HAP-1 (cell line): Measurements from ENCODE around the gene POLR2H.

Experiments used
- DNase-seq, 2 experiments: peaks; one replicate each; pipeline ENCODE4 v3.0.0-alpha.2; 2016 to 2020; ENCODE audit warnings: low spot score in 2 of 2
- H3K27me3 ChIP-seq: fragments of 250-450 bp; sonication (Bioruptor Pico); 2 replicates; pipeline ENCODE4 v1.5.1; 2020; ENCODE audit warnings: low read depth, mild to moderate bottlenecking, moderate library complexity
- H3K36me3 ChIP-seq: fragments of 250-450 bp; sonication (Bioruptor Pico); replicated peaks from 2 replicates; pipeline ENCODE4 v1.5.1; 2020; ENCODE audit warnings: mild to moderate bottlenecking
- H3K4me1 ChIP-seq: fragments of 250-450 bp; sonication (Bioruptor Pico); 2 replicates; pipeline ENCODE4 v1.5.1; 2020; ENCODE audit warnings: mild to moderate bottlenecking
- H3K4me3 ChIP-seq: fragments of 250-450 bp; sonication (Bioruptor Pico); 2 replicates; pipeline ENCODE4 v1.5.1; 2020; ENCODE audit warnings: mild to moderate bottlenecking, moderate library complexity
- H3K9me3 ChIP-seq: fragments of 250-450 bp; sonication (Bioruptor Pico); 2 replicates; pipeline ENCODE4 v1.5.1; 2020; ENCODE audit warnings: mild to moderate bottlenecking, moderate library complexity
- in situ Hi-C: fragments of 300-500 bp; cut with MboI; formaldehyde crosslinking; loops from 3 replicates; pipeline ENCODE4 v1.14.3; 2020; ENCODE audit warnings: low sequenced_read_pairs, inconsistent platforms, mixed read lengths

Gene POLR2H

GRCh38 chr3:184378651-184379357 is 17.3 kb downstream of the POLR2H start:
- 0 out of 2 replicates have a peak, but pooled peaks cover 2% of the 10 kb centered on the region for H3K27me3 ChIP-seq
- in situ Hi-C loops = no loop called here
- H3K9me3 ChIP-seq = no peaks in the 10 kb centered on the region
- H3K36me3 ChIP-seq = no peaks in the 10 kb centered on the region
- DNase-seq = no peak
- H3K4me1 ChIP-seq = peaks cover 4% of the 10 kb centered on the region; the same call in 1 of the 2 replicates
- H3K4me3 ChIP-seq = no peak overlapping the region

DNA sequence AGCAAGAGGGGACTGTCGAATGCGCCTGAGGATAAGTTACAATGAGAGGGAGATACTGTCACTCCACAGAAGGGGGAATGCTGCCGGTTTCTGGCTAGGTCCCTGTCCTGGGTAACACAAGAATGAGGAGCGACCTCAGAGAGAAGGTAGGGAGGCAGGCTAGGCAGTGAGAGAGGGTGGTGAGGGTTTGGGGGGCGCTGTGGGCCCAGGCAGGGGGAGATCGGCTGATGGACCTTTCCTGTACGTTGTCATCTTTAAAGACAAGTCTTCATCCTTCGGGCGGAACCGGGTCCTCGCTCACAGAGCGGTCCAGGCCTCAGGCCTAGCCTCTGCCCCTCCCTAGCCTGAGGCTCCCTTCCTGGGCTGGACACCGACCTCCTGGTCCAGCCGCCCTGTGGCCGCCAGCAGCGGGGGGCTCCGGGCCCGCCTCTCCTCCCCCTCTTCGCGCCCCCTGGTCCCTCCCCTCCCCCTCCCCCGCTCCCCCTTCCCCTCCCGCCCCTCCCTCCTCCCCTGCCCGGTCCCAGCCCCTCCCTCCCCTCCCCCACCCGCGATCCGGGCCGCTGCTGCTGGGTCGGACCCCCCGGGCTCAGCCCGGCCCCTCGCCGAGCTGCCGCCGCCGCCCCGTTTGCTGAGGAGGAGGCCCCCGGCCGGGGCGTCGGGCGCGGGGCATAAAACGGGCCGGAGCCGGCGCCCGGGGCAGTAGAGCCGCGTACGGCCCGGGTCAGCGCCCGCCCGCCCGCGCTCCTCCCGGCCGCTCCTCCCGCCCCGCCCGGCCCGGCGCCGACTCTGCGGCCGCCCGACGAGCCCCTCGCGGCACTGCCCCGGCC is 18.1 kb downstream of the POLR2H start, which contains the start of gene CHRD:
CHRD (plus strand) TSS at position 697 of the 827 bp plus-strand sequence. CDS start 265 bp downstream, outside the sequence.
- 0 out of 2 replicates have a peak, but pooled peaks cover 2% of the 10 kb centered on the region for H3K27me3 ChIP-seq
- H3K4me3 ChIP-seq = peak within 1 kb of the TSS; percentile 30
- H3K9me3 ChIP-seq = no peaks in the 10 kb centered on the region
- in situ Hi-C loops = no loop called here
- H3K36me3 ChIP-seq = no peaks in the 10 kb centered on the region
- peaks cover 4% of the 10 kb centered on the region; the same call in 1 of the 2 replicates for H3K4me1 ChIP-seq
- peak in 1 of 2 experiments; percentile 43 for DNase-seq

DNA sequence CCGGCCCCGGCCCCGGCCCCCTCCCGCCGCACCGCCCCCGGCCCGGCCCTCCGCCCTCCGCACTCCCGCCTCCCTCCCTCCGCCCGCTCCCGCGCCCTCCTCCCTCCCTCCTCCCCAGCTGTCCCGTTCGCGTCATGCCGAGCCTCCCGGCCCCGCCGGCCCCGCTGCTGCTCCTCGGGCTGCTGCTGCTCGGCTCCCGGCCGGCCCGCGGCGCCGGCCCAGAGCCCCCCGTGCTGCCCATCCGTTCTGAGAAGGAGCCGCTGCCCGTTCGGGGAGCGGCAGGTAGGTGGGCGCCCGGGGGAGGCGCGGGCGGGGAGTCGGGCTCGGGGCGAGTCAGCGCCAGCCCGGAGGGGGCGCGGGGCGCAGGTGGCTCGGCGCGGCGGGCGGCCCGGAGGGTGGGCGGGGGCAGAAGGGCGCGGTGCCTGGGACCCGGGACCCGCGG is 18.7 kb downstream of the POLR2H start:
- Histone ChIP-seq H3K27me3 (no peaks in the 10 kb centered on the region), H3K4me3 (peak overlapping the region; percentile 30), H3K36me3 (no peaks in the 10 kb centered on the region), H3K4me1 (peaks cover 4% of the 10 kb centered on the region; the same call in 1 of the 2 replicates), H3K9me3 (no peaks in the 10 kb centered on the region)
- DNase-seq = peak in 1 of 2 experiments; percentile 82
- in situ Hi-C loops = no loop called here

DNA sequence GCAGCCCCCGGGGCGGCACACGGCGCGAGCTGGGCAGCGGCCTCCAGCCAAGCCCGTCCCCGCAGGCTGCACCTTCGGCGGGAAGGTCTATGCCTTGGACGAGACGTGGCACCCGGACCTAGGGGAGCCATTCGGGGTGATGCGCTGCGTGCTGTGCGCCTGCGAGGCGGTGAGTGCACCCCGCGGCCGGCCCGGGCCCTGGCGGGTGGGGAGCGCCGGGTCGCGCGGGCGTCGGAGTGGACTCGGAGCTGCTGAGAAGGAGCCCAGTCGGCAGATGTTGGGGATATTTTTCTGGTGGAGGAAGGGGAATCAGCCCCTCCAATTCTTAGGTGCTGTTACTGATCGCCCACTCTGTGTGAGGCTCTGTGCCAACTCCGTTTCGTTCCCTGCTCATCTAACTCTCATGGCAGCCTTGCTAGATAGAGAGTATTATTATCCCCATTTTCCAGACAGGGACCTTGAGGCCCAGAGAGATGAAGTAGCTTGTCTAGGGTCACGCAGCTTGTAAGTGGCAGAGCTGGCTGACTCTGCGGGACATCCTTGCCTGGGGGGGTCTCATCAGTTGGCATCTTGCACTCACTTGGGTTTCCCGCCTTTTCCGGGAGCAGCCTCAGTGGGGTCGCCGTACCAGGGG is 19.2 kb downstream of the POLR2H start:
- Histone ChIP-seq H3K4me3 (peak overlapping the region; percentile 30), H3K27me3 (no peaks in the 10 kb centered on the region), H3K4me1 (peaks cover 4% of the 10 kb centered on the region; the same call in 1 of the 2 replicates), H3K9me3 (no peaks in the 10 kb centered on the region), H3K36me3 (no peaks in the 10 kb centered on the region)
- in situ Hi-C loops = no loop called here
- DNase-seq = peak in 1 of 2 experiments; percentile 26

DNA sequence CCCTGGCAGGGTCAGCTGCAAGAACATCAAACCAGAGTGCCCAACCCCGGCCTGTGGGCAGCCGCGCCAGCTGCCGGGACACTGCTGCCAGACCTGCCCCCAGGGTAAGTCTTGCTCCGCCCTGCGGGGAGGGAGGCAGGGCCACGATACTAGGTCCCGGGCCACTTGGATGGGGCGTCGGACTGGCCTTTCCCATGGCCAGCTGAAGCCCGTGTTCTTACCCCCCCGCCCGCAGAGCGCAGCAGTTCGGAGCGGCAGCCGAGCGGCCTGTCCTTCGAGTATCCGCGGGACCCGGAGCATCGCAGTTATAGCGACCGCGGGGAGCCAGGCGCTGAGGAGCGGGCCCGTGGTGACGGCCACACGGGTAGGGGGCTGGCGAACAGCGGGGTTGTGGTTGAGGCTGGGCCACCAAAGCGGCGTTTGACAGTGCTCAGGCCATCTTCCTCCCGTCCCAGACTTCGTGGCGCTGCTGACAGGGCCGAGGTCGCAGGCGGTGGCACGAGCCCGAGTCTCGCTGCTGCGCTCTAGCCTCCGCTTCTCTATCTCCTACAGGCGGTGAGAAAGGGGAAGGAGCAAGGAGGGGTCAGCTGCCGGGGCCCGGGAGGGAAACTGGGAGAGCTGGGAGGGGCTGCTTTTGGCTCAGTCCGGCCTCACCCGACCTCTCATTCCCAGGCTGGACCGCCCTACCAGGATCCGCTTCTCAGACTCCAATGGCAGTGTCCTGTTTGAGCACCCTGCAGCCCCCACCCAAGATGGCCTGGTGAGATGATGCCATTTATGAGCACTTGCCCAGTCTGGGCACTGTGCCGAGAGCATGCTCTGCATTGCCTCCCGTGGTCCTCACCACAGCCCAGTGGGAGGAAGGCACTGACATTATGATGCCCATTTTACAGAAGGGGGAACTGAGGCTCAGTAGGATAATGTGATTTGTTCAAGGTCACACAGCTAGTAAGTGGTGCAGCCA is 20.0 kb downstream of the POLR2H start:
- Histone ChIP-seq H3K27me3 (no peaks in the 10 kb centered on the region), H3K4me1 (peaks cover 4% of the 10 kb centered on the region; the same call in 1 of the 2 replicates), H3K4me3 (peak overlapping the region; percentile 30; the same call in 1 of the 2 replicates), H3K9me3 (no peaks in the 10 kb centered on the region), H3K36me3 (no peaks in the 10 kb centered on the region)
- DNase-seq = no peak
- in situ Hi-C loops = no loop called here

DNA sequence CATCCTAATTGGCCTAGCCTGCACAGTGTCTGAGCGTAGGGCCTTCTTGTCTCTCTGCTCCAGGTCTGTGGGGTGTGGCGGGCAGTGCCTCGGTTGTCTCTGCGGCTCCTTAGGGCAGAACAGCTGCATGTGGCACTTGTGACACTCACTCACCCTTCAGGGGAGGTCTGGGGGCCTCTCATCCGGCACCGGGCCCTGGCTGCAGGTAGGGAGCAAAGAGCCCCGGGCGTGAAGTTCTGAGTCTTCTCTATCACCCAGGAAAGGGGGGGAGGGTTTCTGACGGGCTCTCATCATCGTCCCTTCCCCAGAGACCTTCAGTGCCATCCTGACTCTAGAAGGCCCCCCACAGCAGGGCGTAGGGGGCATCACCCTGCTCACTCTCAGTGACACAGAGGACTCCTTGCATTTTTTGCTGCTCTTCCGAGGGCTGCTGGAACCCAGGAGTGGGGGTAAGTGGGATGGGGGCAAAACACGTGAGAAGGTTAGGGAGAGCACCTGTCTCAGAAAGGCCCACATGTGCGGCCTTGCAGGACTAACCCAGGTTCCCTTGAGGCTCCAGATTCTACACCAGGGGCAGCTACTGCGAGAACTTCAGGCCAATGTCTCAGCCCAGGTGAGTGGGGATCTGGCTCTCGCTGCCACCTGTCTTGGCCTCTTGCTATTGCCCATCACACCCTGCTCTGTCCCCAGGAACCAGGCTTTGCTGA is 21.0 kb downstream of the POLR2H start:
- Histone ChIP-seq H3K4me1 (peaks cover 4% of the 10 kb centered on the region; the same call in 1 of the 2 replicates), H3K9me3 (no peaks in the 10 kb centered on the region), H3K4me3 (no peak overlapping the region), H3K36me3 (no peaks in the 10 kb centered on the region), H3K27me3 (no peaks in the 10 kb centered on the region)
- in situ Hi-C loops = no loop called here
- DNase-seq = no peak

GRCh38 chr3:184383033-184383740 is 21.7 kb downstream of the POLR2H start:
- DNase-seq = no peak
- Histone ChIP-seq H3K27me3 (no peaks in the 10 kb centered on the region), H3K4me1 (peaks cover 4% of the 10 kb centered on the region; the same call in 1 of the 2 replicates), H3K4me3 (no peak overlapping the region), H3K36me3 (no peaks in the 10 kb centered on the region), H3K9me3 (no peaks in the 10 kb centered on the region)
- in situ Hi-C loops = no loop called here

DNA sequence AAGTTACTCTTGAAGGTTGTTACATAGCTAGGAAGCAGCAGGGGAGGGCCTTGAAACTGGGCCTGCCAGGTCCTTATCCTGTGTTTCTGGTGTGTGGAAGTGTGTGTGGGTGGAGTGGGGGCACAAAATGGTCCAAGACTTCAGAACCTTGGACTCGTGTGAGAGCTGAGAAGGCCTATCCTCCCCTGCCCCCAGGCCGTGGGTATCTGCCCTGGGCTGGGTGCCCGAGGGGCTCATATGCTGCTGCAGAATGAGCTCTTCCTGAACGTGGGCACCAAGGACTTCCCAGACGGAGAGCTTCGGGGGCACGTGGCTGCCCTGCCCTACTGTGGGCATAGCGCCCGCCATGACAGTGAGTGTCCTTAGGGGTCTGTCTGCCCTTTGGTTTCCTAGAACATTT is 22.8 kb downstream of the POLR2H start:
- no peak for DNase-seq
- Histone ChIP-seq H3K36me3 (no peaks in the 10 kb centered on the region), H3K4me1 (peaks cover 4% of the 10 kb centered on the region; the same call in 1 of the 2 replicates), H3K27me3 (no peaks in the 10 kb centered on the region), H3K4me3 (no peak overlapping the region), H3K9me3 (no peaks in the 10 kb centered on the region)
- in situ Hi-C loops = no loop called here

GRCh38 chr3:184384856-184385422 is 23.4 kb downstream of the POLR2H start:
- H3K27me3 ChIP-seq = no peaks in the 10 kb centered on the region
- H3K36me3 ChIP-seq = no peaks in the 10 kb centered on the region
- H3K9me3 ChIP-seq = no peaks in the 10 kb centered on the region
- no peak overlapping the region for H3K4me3 ChIP-seq
- peaks cover 4% of the 10 kb centered on the region; the same call in 1 of the 2 replicates for H3K4me1 ChIP-seq
- no peak for DNase-seq
- in situ Hi-C loops = no loop called here

DNA sequence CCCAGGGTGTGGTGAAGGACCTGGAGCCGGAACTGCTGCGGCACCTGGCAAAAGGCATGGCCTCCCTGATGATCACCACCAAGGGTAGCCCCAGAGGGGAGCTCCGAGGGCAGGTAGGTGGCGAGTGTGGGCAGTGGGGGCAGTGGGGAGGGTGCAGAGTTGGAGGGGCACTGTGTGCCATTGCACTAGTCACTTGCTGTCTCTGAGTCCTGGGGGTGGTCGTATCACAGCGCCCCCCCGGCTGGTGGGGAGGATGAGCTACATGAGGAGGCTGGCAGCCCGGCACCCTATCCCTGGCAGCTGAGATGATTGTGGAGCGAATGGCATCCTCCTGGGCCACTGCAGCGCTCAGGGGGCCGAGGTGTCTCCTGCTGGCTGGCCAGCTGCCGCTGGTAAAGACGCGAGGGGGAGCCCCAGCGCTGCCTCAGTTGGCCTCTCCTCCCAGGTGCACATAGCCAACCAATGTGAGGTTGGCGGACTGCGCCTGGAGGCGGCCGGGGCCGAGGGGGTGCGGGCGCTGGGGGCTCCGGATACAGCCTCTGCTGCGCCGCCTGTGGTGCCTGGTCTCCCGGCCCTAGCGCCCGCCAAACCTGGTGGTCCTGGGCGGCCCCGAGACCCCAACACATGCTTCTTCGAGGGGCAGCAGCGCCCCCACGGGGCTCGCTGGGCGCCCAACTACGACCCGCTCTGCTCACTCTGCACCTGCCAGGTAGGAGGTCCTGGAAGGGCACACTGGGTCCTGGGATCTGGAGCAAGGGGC is 24.7 kb downstream of the POLR2H start:
- in situ Hi-C loops = no loop called here
- Histone ChIP-seq H3K27me3 (no peaks in the 10 kb centered on the region), H3K4me1 (no peaks in the 10 kb centered on the region), H3K4me3 (no peak overlapping the region), H3K36me3 (no peaks in the 10 kb centered on the region), H3K9me3 (no peaks in the 10 kb centered on the region)
- no peak for DNase-seq

DNA sequence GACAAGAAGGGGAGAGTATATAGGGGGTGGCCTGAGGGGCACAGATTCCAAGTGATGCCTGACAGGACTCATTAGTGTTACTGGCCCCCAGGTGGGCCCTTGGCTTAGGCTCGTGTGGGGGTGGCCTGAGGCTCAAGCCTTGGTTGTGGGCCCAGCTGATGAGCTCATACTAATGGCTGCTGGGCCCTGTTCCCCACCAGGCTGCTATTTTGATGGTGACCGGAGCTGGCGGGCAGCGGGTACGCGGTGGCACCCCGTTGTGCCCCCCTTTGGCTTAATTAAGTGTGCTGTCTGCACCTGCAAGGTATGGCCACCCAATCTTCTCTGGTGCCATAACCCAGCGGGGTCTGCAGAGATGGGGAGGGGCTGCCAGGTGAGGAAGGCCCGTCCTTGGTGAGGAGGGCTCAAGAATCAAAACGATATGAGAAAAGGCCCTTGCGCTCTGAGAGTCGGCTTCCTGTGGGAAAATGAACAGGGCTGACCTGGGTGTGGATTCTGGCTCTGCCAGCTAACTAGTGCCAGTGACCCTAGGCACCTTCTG is 25.7 kb downstream of the POLR2H start:
- Histone ChIP-seq H3K36me3 (no peaks in the 10 kb centered on the region), H3K27me3 (no peaks in the 10 kb centered on the region), H3K9me3 (no peaks in the 10 kb centered on the region), H3K4me1 (no peaks in the 10 kb centered on the region), H3K4me3 (no peak overlapping the region)
- DNase-seq = no peak
- in situ Hi-C loops = no loop called here
